PC-3 (cell line): ENCODE results near the gene EMILIN2. TPM values are rescaled to one million over a fixed set of nuclear protein-coding genes. Genes with fewer than 3 reads are reported as not detected.
"Not testable (repeated sequence)": the region's sequence is repeated elsewhere in the genome, so short reads cannot be mapped to it uniquely, and the experiment has no call there.

Source experiments
- ATAC-seq: fragments of 200-7000 bp; cut with Tn5 transposase; 2 replicates; pipeline ENCODE4 v1.9.1; 2020; ENCODE audit warnings: mild to moderate bottlenecking, moderate library complexity
- BruUV-seq: library from RNA; stranded (reverse); fragments of 400-500 nt; replicated peaks from 2 replicates; lab custom pipeline; 2021; lab: Mats Ljungman, UMichigan
- CTCF ChIA-PET: fragments of 300-600 bp; sonication (Branson Sonifier 250); formaldehyde crosslinking; loops from one replicate; lab custom pipeline; 2022; ENCODE audit warnings: antibody characterized with exemption; lab: Charles Lee
- POLR2A ChIA-PET: fragments of 300-600 bp; sonication (Branson Sonifier 250); formaldehyde crosslinking; loops from one replicate; lab custom pipeline; 2022; ENCODE audit warnings: antibody characterized with exemption; ENCODE audit not compliant: unreplicated experiment; lab: Charles Lee
- DNase-seq: peaks from one replicate; pipeline ENCODE4 v3.0.0-alpha.2; 2015
- H2AFZ ChIP-seq: fragments of 300-600 bp; sonication (generic); 2 replicates; pipeline ENCODE4 v1.6.0; 2016; ENCODE audit warnings: antibody characterized with exemption, low read length
- H3F3A ChIP-seq: fragments of 300-600 bp; sonication (generic); one replicate; pipeline ENCODE4 v1.6.0; 2017; ENCODE audit warnings: antibody characterized with exemption, low read length, control low read depth, mild to moderate bottlenecking; ENCODE audit not compliant: unreplicated experiment
- H3K27ac ChIP-seq: fragments of 300-600 bp; sonication (generic); 2 replicates; pipeline ENCODE4 v1.5.1; 2016; ENCODE audit warnings: mild to moderate bottlenecking, low read length
- H3K27me3 ChIP-seq: fragments of 300-600 bp; sonication (generic); 2 replicates; pipeline ENCODE4 v1.6.1; 2016; ENCODE audit warnings: low read length, mixed read lengths
- H3K36me3 ChIP-seq: fragments of 300-600 bp; sonication (generic); 2 replicates; pipeline ENCODE4 v1.6.1; 2016; ENCODE audit warnings: low read depth, mixed run types, low read length, mixed read lengths
- H3K4me1 ChIP-seq: fragments of 300-600 bp; sonication (generic); 2 replicates; pipeline ENCODE4 v1.5.1; 2016; ENCODE audit warnings: low read length; ENCODE audit not compliant: insufficient read depth
- H3K4me2 ChIP-seq: fragments of 300-600 bp; sonication (generic); 2 replicates; pipeline ENCODE4 v1.6.0; 2016; ENCODE audit warnings: low read length
- H3K4me3 ChIP-seq: fragments of 300-600 bp; sonication (generic); 2 replicates; pipeline ENCODE4 v1.5.1; 2016; ENCODE audit warnings: mild to moderate bottlenecking, low read length, mixed read lengths
- H3K79me2 ChIP-seq: fragments of 300-600 bp; sonication (generic); 2 replicates; pipeline ENCODE4 v1.6.1; 2017; ENCODE audit warnings: low read length, mixed read lengths
- H3K9ac ChIP-seq: fragments of 300-600 bp; sonication (generic); 2 replicates; pipeline ENCODE4 v1.6.0; 2016; ENCODE audit warnings: mild to moderate bottlenecking, low read length
- H3K9me2 ChIP-seq: fragments of 300-600 bp; sonication (generic); replicated peaks from 2 replicates; pipeline ENCODE4 v1.6.1; 2016; ENCODE audit warnings: mixed run types, low read length, mixed read lengths
- H3K9me3 ChIP-seq: fragments of 300-600 bp; sonication (generic); 2 replicates; pipeline ENCODE4 v1.6.1; 2016; ENCODE audit warnings: low read length, mixed read lengths
- H4K20me1 ChIP-seq: fragments of 300-600 bp; sonication (generic); 2 replicates; pipeline ENCODE4 v1.6.1; 2016; ENCODE audit warnings: low read length, mixed read lengths
- EZH2 ChIP-seq: fragments of 300-600 bp; sonication (generic); IDR thresholded peaks from one replicate; pipeline ENCODE4 v1.6.1; 2017; ENCODE audit warnings: antibody characterized with exemption, mild to moderate bottlenecking, low read length; ENCODE audit not compliant: unreplicated experiment
- EZH2phosphoT487 ChIP-seq: fragments of 300-600 bp; sonication (generic); IDR thresholded peaks from 2 replicates; pipeline ENCODE4 v1.6.1; 2018; ENCODE audit warnings: mild to moderate bottlenecking, antibody characterized with exemption, low read length, borderline replicate concordance
- intact Hi-C: fragments of 100-400 bp; cut with micrococcal nuclease; formaldehyde crosslinking; loops from 2 replicates; pipeline ENCODE4 v1.9.0; 2023
- total RNA-seq: library from RNA; depleted of rRNA; stranded (reverse); fragments of >200 nt; gene quantifications from 2 replicates; pipeline ENCODE4 v1.2.3, GENCODE V29; 2014
- TF ChIP-seq, protein P1 (sequence below): fragments of 300-600 bp; sonication (generic); conservative IDR thresholded peaks from 2 replicates; pipeline ENCODE4 v1.5.1; 2017; ENCODE audit warnings: antibody characterized with exemption, low read depth, mild to moderate bottlenecking, low read length

Gene EMILIN2
- total RNA-seq, 1 experiment from 2014 or later, result 17.1 TPM

DNA sequence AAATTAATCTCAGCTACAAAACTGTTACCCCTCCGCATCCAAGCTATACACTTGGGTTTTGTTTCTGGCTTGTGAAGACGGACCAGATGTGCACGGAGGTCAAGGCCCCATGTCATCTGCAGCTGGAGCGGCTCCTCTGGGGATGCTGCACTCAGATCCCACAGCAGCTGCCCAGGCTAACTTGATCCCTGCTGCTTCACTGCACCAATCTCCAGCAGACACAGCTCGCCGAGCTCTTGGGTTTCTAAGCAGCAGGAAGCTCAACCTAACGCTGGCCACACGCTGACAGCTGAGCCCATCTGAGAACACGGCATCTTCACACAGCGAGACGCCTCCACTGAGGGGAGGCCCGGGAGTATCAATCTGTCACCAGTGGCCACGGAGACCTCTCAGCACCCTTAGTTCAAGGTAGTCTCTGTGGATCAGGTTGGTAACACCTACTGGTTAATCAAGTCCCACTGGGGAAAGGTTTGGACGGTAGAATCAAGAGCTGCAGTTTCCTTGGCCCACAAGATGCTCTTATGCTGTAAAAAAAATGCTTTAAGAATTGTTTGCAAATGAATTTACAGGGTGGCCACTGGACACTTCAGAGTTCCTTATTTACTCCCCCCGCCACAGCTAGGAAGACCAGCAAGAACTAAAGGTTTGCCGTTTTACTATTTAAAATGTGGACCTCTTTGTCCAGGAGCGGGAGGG, 67.5 kb downstream of the EMILIN2 start:
- peaks cover 7% of the 10 kb centered on the region; the same call in 1 of the 2 replicates for H3K36me3 ChIP-seq
- H3K4me1 ChIP-seq, result no peaks in the 10 kb centered on the region
- BruUV-seq, result no TSS peak
- H3K27ac ChIP-seq, result no peak overlapping the region
- H3F3A ChIP-seq, result no peaks in the 10 kb centered on the region
- no peaks in the 10 kb centered on the region for H3K27me3 ChIP-seq
- no peak overlapping the region for H3K9ac ChIP-seq
- TF ChIP-seq EZH2 (no peak), EZH2phosphoT487 (no peak)
- TF ChIP-seq, protein P1, sequence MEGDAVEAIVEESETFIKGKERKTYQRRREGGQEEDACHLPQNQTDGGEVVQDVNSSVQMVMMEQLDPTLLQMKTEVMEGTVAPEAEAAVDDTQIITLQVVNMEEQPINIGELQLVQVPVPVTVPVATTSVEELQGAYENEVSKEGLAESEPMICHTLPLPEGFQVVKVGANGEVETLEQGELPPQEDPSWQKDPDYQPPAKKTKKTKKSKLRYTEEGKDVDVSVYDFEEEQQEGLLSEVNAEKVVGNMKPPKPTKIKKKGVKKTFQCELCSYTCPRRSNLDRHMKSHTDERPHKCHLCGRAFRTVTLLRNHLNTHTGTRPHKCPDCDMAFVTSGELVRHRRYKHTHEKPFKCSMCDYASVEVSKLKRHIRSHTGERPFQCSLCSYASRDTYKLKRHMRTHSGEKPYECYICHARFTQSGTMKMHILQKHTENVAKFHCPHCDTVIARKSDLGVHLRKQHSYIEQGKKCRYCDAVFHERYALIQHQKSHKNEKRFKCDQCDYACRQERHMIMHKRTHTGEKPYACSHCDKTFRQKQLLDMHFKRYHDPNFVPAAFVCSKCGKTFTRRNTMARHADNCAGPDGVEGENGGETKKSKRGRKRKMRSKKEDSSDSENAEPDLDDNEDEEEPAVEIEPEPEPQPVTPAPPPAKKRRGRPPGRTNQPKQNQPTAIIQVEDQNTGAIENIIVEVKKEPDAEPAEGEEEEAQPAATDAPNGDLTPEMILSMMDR, result no peak
- ChIA-PET POLR2A (interaction anchor here (0.6 kb wide), 1 partner anchor 10 kb away, joined by 3 read pairs; no protein-coding TSS in a partner anchor), CTCF (no interaction called here)
- no peak overlapping the region for H3K4me2 ChIP-seq
- H4K20me1 ChIP-seq, result no peaks in the 10 kb centered on the region
- no peak overlapping the region for H3K4me3 ChIP-seq
- no peaks in the 10 kb centered on the region for H3K9me2 ChIP-seq
- no peak overlapping the region for H2AFZ ChIP-seq
- ATAC-seq, result no peak
- no peaks in the 10 kb centered on the region for H3K79me2 ChIP-seq
- H3K9me3 ChIP-seq, result no peaks in the 10 kb centered on the region
- DNase-seq, result no peak
- intact Hi-C loops, result no loop called here

DNA sequence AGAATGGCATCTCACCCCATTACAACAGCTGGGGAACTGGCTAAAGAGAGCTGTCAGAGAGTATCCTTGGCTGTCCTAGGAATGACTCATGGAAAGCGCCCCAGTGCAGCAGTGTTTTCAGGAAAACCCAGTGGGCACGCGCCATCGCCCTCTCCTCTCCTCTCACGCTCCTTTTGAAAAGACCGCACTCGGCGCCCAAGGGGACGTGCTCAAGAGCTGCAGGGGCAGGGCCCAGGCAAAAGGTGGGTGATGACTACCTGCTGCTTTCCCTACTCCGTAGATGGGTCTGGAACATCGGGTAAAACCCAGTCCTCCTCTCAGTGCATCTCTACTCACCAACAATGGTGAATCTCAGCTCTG, 68.1 kb downstream of the EMILIN2 start:
- Histone ChIP-seq H3K4me1 (no peaks in the 10 kb centered on the region), H3K36me3 (peaks cover 7% of the 10 kb centered on the region; the same call in 1 of the 2 replicates), H3K9me2 (no peaks in the 10 kb centered on the region), H3K79me2 (no peaks in the 10 kb centered on the region), H4K20me1 (no peaks in the 10 kb centered on the region), H3K9ac (no peak overlapping the region), H3K27me3 (no peaks in the 10 kb centered on the region), H2AFZ (no peak overlapping the region), H3F3A (no peaks in the 10 kb centered on the region), H3K4me3 (no peak overlapping the region), H3K27ac (no peak overlapping the region), H3K4me2 (no peak overlapping the region), H3K9me3 (no peaks in the 10 kb centered on the region)
- POLR2A ChIA-PET, result no interaction called here
- ATAC-seq, result no peak
- no peak for DNase-seq
- BruUV-seq, result no TSS peak
- intact Hi-C loops, result no loop called here
- TF ChIP-seq, protein P1, result no peak
- TF ChIP-seq EZH2 (no peak), EZH2phosphoT487 (no peak)
- CTCF ChIA-PET, result no interaction called here

DNA sequence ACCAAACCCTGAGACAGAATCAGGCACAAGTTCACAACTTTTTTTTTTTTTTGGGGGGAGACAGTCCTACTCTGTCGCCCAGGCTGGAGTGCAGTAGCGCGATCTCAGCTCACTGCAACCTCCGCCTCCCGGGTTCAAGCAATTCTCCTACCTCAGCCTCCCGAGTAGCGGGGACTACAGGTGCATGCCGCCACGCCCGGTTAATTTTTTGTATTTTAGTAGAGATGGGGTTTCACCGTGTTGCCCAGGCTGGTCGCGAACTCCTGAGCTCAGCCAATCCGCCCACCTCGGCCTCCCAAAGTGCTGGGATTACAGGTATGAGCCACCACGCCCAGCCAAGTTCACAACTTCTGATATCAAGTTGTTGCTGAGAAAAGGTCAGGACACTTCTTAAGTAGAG, 68.7 kb downstream of the EMILIN2 start:
- H3K4me2 ChIP-seq, H3K4me3 ChIP-seq, H3F3A ChIP-seq, H3K4me1 ChIP-seq, H3K36me3 ChIP-seq, ATAC-seq, DNase-seq, H4K20me1 ChIP-seq, H3K9ac ChIP-seq, BruUV-seq, H3K27me3 ChIP-seq, POLR2A ChIA-PET, H3K27ac ChIP-seq, H3K79me2 ChIP-seq, H2AFZ ChIP-seq, intact Hi-C loops, H3K9me2 ChIP-seq, H3K9me3 ChIP-seq, CTCF ChIA-PET: not testable (repeated sequence)
